ENCODE measurements around the gene CBL. TPM values are rescaled to one million over a fixed set of nuclear protein-coding genes. Genes with fewer than 3 reads are reported as not detected.

The CBL gene
- polyA plus RNA-seq, 1 of the 3 experiments (the other 2 are of a cell fraction) = 9.5 TPM

DNA sequence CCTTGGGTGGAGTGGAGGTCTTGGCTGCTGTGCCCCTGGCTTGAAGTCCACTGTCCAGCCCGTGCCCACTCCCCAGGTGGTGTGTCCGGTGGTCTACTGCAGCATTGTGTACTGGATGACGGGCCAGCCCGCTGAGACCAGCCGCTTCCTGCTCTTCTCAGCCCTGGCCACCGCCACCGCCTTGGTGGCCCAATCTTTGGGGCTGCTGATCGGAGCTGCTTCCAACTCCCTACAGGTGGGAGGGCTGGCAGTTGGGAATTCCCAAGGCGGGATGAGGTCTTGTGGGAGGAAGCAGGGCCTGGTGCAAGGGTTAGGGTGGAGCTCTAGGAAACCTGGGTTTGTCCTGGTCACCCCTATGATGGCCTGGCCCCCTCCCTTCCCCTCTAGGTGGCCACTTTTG, 46.0 kb upstream of the CBL start:
- Histone ChIP-seq H3K9me2 (no peaks in the 10 kb centered on the region), H3K4me1 (ENCODE audit: control insufficient read depth in 1 of 2, insufficient read depth in 2 of 2, low read depth in 1 of 2, low read length in 1 of 2) (peaks cover 0 to 7% of the 10 kb centered on the region in 2 experiments; a peak in 1 of 4 replicates), H3K9me3 (no peaks in the 10 kb centered on the region), H3K36me3 (replicated peaks in 1 of 2; ENCODE audit: control insufficient read depth in 1 of 2, insufficient read depth in 2 of 2, low read length in 1 of 2) (no peaks in the 10 kb centered on the region), H3K9ac (no peak overlapping the region), H4K20me1 (ENCODE audit: insufficient read depth) (no peaks in the 10 kb centered on the region), H2AFZ (ENCODE audit: low read depth) (no peak overlapping the region), H3K4me2 (no peak overlapping the region), H3F3A (replicated peaks; ENCODE audit: insufficient read depth) (no peaks in the 10 kb centered on the region), H3K79me2 (ENCODE audit: insufficient read depth) (no peaks in the 10 kb centered on the region), H3K27me3 (ENCODE audit: insufficient read depth) (no peaks in the 10 kb centered on the region), H3K4me3 (ENCODE audit: low read depth in 2 of 2, low read length in 1 of 2) (no peak overlapping the region), H3K27ac (ENCODE audit: low read depth in 2 of 2, low read length in 1 of 2) (no peak overlapping the region)
- no peak for TF ChIP-seq YY1 (IDR thresholded peaks at IDR 0.05; ENCODE audit: low read depth)
- TF ChIP-seq RXRA (IDR thresholded peaks at IDR 0.05; ENCODE audit: borderline replicate concordance, low read depth) = no peak
- TF ChIP-seq TEAD4 (IDR thresholded peaks at IDR 0.05; ENCODE audit: borderline replicate concordance, insufficient read depth) = no peak
- TF ChIP-seq, protein P1, sequence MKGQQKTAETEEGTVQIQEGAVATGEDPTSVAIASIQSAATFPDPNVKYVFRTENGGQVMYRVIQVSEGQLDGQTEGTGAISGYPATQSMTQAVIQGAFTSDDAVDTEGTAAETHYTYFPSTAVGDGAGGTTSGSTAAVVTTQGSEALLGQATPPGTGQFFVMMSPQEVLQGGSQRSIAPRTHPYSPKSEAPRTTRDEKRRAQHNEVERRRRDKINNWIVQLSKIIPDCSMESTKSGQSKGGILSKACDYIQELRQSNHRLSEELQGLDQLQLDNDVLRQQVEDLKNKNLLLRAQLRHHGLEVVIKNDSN (IDR thresholded peaks at IDR 0.05; ENCODE audit: borderline replicate concordance, low read depth) = no peak
- no peak for TF ChIP-seq TCF12 (IDR thresholded peaks at IDR 0.05)
- TF ChIP-seq SMC3 (IDR thresholded peaks at IDR 0.05; ENCODE audit: low read depth, low read length) = no peak
- TF ChIP-seq EZH2phosphoT487 (IDR thresholded peaks at IDR 0.05; ENCODE audit: borderline replicate concordance, low read depth) = no peak
- no peak for TF ChIP-seq NFIC (IDR thresholded peaks at IDR 0.05; ENCODE audit: borderline replicate concordance)
- TF ChIP-seq, protein P2, sequence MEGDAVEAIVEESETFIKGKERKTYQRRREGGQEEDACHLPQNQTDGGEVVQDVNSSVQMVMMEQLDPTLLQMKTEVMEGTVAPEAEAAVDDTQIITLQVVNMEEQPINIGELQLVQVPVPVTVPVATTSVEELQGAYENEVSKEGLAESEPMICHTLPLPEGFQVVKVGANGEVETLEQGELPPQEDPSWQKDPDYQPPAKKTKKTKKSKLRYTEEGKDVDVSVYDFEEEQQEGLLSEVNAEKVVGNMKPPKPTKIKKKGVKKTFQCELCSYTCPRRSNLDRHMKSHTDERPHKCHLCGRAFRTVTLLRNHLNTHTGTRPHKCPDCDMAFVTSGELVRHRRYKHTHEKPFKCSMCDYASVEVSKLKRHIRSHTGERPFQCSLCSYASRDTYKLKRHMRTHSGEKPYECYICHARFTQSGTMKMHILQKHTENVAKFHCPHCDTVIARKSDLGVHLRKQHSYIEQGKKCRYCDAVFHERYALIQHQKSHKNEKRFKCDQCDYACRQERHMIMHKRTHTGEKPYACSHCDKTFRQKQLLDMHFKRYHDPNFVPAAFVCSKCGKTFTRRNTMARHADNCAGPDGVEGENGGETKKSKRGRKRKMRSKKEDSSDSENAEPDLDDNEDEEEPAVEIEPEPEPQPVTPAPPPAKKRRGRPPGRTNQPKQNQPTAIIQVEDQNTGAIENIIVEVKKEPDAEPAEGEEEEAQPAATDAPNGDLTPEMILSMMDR (IDR thresholded peaks at IDR 0.05) = no peak
- no peak for TF ChIP-seq RAD21 (IDR thresholded peaks at IDR 0.05; ENCODE audit: low read length)
- TF ChIP-seq FOSL2 (IDR thresholded peaks at IDR 0.05; ENCODE audit: borderline replicate concordance, low read depth) = no peak
- TF ChIP-seq GATA2 (CRISPR knock-in tag; IDR thresholded peaks at IDR 0.05) = no peak
- no peak for TF ChIP-seq RFX5 (IDR thresholded peaks at IDR 0.05; ENCODE audit: low read length)
- no peak for TF ChIP-seq MXI1 (IDR thresholded peaks at IDR 0.05; ENCODE audit: low read depth, low read length)
- no peak for TF ChIP-seq EP300 (IDR thresholded peaks at IDR 0.05; ENCODE audit: borderline replicate concordance in 1 of 2, low read depth in 1 of 2, low read length in 1 of 2)
- TF ChIP-seq JUND (IDR thresholded peaks at IDR 0.05) = no peak
- TF ChIP-seq, protein P3, sequence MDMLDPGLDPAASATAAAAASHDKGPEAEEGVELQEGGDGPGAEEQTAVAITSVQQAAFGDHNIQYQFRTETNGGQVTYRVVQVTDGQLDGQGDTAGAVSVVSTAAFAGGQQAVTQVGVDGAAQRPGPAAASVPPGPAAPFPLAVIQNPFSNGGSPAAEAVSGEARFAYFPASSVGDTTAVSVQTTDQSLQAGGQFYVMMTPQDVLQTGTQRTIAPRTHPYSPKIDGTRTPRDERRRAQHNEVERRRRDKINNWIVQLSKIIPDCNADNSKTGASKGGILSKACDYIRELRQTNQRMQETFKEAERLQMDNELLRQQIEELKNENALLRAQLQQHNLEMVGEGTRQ (IDR thresholded peaks at IDR 0.05; ENCODE audit: borderline replicate concordance, low read depth, low read length) = no peak
- TF ChIP-seq, protein P4, sequence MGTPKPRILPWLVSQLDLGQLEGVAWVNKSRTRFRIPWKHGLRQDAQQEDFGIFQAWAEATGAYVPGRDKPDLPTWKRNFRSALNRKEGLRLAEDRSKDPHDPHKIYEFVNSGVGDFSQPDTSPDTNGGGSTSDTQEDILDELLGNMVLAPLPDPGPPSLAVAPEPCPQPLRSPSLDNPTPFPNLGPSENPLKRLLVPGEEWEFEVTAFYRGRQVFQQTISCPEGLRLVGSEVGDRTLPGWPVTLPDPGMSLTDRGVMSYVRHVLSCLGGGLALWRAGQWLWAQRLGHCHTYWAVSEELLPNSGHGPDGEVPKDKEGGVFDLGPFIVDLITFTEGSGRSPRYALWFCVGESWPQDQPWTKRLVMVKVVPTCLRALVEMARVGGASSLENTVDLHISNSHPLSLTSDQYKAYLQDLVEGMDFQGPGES (IDR thresholded peaks at IDR 0.05; ENCODE audit: low read depth, low read length) = no peak
- TF ChIP-seq ELF1 (IDR thresholded peaks at IDR 0.05) = no peak
- no peak for TF ChIP-seq GABPA (IDR thresholded peaks at IDR 0.05; ENCODE audit: low read depth)
- CTCF ChIA-PET = interaction anchor here (0.7 to 1.7 kb wide), 7 partner anchors 9 to 196 kb away, joined by 3 to 9 read pairs (median 4); partner anchors contain the start of genes ABCG4 and NLRX1
- 100% methylated on average over 2 of the region's 9 CpGs for WGBS (ENCODE audit: low lambda C conversion rate)
- DNase-seq = no peak
- POLR2A ChIA-PET = interaction anchor here (0.9 kb wide), 1 partner anchor 9 kb away, joined by 3 read pairs; the partner anchor contains the start of gene NLRX1
